ENCODE measurements around the gene LY6G6D.

DNA sequence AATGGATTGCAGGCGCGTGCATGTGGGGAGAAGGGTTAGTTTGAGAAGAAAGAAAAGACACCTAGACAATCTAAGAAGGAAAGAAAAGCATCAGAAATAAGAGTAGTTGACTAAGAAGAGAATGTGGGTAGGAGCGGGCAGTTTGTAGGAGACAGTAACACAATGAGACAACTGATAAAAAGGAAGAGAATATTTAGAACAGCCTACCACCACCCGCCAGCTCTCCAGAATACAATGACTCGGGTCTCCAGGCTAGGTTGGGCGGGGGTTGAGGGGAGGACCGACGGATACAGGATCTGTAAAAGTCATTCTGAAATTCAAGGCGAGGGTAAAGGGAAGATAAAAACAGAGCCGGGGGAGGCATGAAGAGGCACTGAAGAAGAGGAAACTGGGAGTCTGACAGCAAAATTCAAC is 12.7 kb upstream of the LY6G6D start:
- TF ChIP-seq, protein P1, sequence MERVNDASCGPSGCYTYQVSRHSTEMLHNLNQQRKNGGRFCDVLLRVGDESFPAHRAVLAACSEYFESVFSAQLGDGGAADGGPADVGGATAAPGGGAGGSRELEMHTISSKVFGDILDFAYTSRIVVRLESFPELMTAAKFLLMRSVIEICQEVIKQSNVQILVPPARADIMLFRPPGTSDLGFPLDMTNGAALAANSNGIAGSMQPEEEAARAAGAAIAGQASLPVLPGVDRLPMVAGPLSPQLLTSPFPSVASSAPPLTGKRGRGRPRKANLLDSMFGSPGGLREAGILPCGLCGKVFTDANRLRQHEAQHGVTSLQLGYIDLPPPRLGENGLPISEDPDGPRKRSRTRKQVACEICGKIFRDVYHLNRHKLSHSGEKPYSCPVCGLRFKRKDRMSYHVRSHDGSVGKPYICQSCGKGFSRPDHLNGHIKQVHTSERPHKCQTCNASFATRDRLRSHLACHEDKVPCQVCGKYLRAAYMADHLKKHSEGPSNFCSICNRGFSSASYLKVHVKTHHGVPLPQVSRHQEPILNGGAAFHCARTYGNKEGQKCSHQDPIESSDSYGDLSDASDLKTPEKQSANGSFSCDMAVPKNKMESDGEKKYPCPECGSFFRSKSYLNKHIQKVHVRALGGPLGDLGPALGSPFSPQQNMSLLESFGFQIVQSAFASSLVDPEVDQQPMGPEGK (CRISPR knock-in tag; IDR thresholded peaks at IDR 0.05; ENCODE audit: borderline replicate concordance) = no peak
- TF ChIP-seq ZNF8 (CRISPR knock-in tag; IDR thresholded peaks at IDR 0.05) (no peak), OSR1 (CRISPR knock-in tag; IDR thresholded peaks at IDR 0.05) (no peak), RARB (CRISPR knock-in tag; IDR thresholded peaks at IDR 0.05) (no peak), ESRRG (CRISPR knock-in tag; IDR thresholded peaks at IDR 0.05) (no peak), ZFP30 (CRISPR knock-in tag; IDR thresholded peaks at IDR 0.05) (no peak)
